ENCODE measurements around the gene FAM171A1.

DNA sequence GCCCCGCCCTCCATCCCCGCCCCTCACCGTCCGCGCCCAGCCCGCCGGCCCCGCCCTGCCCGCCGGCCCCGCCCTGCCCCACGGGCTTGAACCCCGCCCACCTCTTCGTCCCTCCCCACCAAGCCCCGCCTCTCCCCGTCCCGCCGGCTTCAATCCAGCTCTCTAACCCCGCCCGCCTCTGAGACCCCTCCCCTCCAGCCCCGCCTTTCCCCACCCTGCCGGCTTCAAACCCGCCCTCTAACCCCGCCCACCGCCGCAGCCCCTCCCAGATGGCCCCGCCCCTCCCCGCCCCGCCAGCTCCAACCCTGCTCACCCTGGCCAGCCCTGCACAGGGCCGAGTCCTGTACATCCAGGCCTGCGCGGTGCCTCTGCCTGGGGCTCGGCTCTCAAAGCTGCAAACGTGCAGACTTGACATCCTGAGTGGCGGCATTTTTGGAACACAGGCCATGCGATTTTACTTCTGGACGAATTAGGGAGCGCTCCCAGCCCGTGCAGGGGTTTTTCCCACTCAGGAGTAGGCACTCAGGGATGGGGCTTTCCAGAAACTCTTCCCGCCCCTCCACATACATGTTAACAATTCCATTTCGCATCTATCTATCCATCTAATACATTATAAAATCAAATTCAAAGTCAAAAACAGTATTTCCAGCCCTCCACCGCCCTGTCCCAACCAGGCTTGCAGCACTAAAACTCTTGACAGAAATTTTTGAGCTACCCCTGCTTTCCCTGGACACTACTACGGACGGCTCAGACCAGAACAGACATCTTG lies 202.1 kb downstream of the FAM171A1 start:
- TF ChIP-seq RCOR1 (IDR thresholded peaks at IDR 0.05; ENCODE audit: low read length): no peak
- TF ChIP-seq, protein P1, sequence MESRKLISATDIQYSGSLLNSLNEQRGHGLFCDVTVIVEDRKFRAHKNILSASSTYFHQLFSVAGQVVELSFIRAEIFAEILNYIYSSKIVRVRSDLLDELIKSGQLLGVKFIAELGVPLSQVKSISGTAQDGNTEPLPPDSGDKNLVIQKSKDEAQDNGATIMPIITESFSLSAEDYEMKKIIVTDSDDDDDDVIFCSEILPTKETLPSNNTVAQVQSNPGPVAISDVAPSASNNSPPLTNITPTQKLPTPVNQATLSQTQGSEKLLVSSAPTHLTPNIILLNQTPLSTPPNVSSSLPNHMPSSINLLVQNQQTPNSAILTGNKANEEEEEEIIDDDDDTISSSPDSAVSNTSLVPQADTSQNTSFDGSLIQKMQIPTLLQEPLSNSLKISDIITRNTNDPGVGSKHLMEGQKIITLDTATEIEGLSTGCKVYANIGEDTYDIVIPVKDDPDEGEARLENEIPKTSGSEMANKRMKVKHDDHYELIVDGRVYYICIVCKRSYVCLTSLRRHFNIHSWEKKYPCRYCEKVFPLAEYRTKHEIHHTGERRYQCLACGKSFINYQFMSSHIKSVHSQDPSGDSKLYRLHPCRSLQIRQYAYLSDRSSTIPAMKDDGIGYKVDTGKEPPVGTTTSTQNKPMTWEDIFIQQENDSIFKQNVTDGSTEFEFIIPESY (IDR thresholded peaks at IDR 0.05; ENCODE audit: borderline replicate concordance, low read depth): no peak
- TF ChIP-seq, protein P2, sequence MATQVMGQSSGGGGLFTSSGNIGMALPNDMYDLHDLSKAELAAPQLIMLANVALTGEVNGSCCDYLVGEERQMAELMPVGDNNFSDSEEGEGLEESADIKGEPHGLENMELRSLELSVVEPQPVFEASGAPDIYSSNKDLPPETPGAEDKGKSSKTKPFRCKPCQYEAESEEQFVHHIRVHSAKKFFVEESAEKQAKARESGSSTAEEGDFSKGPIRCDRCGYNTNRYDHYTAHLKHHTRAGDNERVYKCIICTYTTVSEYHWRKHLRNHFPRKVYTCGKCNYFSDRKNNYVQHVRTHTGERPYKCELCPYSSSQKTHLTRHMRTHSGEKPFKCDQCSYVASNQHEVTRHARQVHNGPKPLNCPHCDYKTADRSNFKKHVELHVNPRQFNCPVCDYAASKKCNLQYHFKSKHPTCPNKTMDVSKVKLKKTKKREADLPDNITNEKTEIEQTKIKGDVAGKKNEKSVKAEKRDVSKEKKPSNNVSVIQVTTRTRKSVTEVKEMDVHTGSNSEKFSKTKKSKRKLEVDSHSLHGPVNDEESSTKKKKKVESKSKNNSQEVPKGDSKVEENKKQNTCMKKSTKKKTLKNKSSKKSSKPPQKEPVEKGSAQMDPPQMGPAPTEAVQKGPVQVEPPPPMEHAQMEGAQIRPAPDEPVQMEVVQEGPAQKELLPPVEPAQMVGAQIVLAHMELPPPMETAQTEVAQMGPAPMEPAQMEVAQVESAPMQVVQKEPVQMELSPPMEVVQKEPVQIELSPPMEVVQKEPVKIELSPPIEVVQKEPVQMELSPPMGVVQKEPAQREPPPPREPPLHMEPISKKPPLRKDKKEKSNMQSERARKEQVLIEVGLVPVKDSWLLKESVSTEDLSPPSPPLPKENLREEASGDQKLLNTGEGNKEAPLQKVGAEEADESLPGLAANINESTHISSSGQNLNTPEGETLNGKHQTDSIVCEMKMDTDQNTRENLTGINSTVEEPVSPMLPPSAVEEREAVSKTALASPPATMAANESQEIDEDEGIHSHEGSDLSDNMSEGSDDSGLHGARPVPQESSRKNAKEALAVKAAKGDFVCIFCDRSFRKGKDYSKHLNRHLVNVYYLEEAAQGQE (IDR thresholded peaks at IDR 0.05; ENCODE audit: low read depth, low read length): no peak
- TF ChIP-seq SMC3 (IDR thresholded peaks at IDR 0.05; ENCODE audit: low read depth, low read length): no peak
- TF ChIP-seq, protein P3, sequence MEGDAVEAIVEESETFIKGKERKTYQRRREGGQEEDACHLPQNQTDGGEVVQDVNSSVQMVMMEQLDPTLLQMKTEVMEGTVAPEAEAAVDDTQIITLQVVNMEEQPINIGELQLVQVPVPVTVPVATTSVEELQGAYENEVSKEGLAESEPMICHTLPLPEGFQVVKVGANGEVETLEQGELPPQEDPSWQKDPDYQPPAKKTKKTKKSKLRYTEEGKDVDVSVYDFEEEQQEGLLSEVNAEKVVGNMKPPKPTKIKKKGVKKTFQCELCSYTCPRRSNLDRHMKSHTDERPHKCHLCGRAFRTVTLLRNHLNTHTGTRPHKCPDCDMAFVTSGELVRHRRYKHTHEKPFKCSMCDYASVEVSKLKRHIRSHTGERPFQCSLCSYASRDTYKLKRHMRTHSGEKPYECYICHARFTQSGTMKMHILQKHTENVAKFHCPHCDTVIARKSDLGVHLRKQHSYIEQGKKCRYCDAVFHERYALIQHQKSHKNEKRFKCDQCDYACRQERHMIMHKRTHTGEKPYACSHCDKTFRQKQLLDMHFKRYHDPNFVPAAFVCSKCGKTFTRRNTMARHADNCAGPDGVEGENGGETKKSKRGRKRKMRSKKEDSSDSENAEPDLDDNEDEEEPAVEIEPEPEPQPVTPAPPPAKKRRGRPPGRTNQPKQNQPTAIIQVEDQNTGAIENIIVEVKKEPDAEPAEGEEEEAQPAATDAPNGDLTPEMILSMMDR (IDR thresholded peaks at IDR 0.05): no peak
- TF ChIP-seq MXI1 (IDR thresholded peaks at IDR 0.05; ENCODE audit: low read depth, low read length): peak; percentile 74; the same call in 1 of the 2 replicates
- TF ChIP-seq EP300 (IDR thresholded peaks at IDR 0.05; ENCODE audit: borderline replicate concordance in 1 of 2, low read depth in 1 of 2, low read length in 1 of 2): no peak
- no peak for TF ChIP-seq GABPA (IDR thresholded peaks at IDR 0.05; ENCODE audit: low read depth)
